BLaER1 (cell line): ENCODE results near the gene CLEC5A.
A peak's percentile ranks its signal among the peaks of the same experiment; 100 is the strongest.

Experiments
- H3K27ac ChIP-seq: shearing (Covaris generic); formaldehyde crosslinking; 2 replicates; pipeline ENCODE4 v1.8.1; 2022
- H3K27me3 ChIP-seq: shearing (Covaris generic); formaldehyde crosslinking; 2 replicates; pipeline ENCODE4 v1.8.1; 2022
- H3K36me3 ChIP-seq: shearing (Covaris generic); formaldehyde crosslinking; 2 replicates; pipeline ENCODE4 v1.8.1; 2022
- H3K4me1 ChIP-seq: shearing (Covaris generic); formaldehyde crosslinking; 2 replicates; pipeline ENCODE4 v1.8.1; 2022
- H3K4me2 ChIP-seq: shearing (Covaris generic); formaldehyde crosslinking; 2 replicates; pipeline ENCODE4 v1.8.1; 2022
- H3K4me3 ChIP-seq: shearing (Covaris generic); formaldehyde crosslinking; 2 replicates; pipeline ENCODE4 v1.8.1; 2022
- H3K9ac ChIP-seq: shearing (Covaris generic); formaldehyde crosslinking; 2 replicates; pipeline ENCODE4 v1.8.1; 2022
- H3K9me3 ChIP-seq: shearing (Covaris generic); formaldehyde crosslinking; 2 replicates; pipeline ENCODE4 v1.8.1; 2022
- H4K20me1 ChIP-seq: shearing (Covaris generic); formaldehyde crosslinking; 2 replicates; pipeline ENCODE4 v1.8.1; 2022
- Cebpa-rat ChIP-seq: shearing (Covaris generic); IDR thresholded peaks from 2 replicates; pipeline ENCODE4 v1.8.1; 2022

Gene CLEC5A

GRCh38 chr7:141949911-141950310 lies 3.1 kb upstream of the CLEC5A start:
- Histone ChIP-seq H3K4me2 (no peak overlapping the region), H3K27me3 (no peaks in the 10 kb centered on the region), H3K36me3 (no peaks in the 10 kb centered on the region), H4K20me1 (no peaks in the 10 kb centered on the region), H3K4me1 (no peaks in the 10 kb centered on the region; the same call in 1 of the 2 replicates), H3K9ac (no peak overlapping the region), H3K4me3 (no peak overlapping the region), H3K9me3 (no peaks in the 10 kb centered on the region), H3K27ac (no peak overlapping the region)
- no peak for TF ChIP-seq Cebpa-rat

DNA sequence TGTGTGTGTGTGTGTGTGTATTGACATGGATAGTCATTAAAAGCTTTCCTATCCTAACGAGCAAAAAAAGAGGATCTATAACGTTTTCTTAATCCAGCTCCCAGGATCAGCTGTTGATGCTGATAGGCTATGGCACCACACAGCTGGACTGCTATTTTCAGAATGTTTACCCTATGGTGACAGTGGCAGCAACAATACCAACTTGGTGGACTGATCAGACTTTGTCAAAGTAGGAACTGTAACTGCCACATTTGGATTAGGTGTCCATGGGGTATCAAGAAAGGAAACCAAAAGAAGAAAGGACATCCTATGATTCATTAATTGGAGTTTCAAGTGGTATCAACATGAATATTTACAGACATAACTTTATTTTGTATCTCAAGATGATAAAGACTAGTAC lies 2.7 kb upstream of the CLEC5A start:
- TF ChIP-seq Cebpa-rat: no peak
- Histone ChIP-seq H3K9me3 (no peaks in the 10 kb centered on the region), H3K4me2 (0 out of 2 replicates have a peak overlapping the region, but pooled peaks have one; percentile 1), H3K4me1 (no peaks in the 10 kb centered on the region; the same call in 1 of the 2 replicates), H3K36me3 (no peaks in the 10 kb centered on the region), H3K27me3 (no peaks in the 10 kb centered on the region), H3K9ac (no peak overlapping the region), H3K27ac (no peak overlapping the region), H3K4me3 (no peak overlapping the region), H4K20me1 (no peaks in the 10 kb centered on the region)

DNA sequence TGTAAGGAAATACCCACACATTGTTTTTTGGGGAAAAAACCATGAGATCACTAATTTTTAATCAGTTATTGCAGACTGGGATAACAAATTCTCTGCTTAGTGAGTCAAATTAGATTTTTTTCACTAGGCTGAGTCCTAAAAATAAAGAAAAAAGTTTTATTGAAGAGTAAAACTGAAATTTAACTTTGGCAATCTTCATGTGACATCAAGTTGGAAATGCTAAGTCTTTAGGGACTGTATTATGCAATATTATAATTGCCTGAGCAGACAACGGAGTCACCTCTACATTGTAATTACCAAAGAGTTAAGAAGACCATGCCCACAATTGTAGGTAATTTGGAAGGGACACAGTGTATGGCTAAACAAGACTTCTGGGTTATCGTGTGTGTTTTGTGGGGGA lies 2.2 kb upstream of the CLEC5A start:
- H3K9me3 ChIP-seq: no peaks in the 10 kb centered on the region
- 0 out of 2 replicates have a peak overlapping the region, but pooled peaks have one; percentile 1 for H3K4me2 ChIP-seq
- H3K4me1 ChIP-seq: no peaks in the 10 kb centered on the region; the same call in 1 of the 2 replicates
- H3K4me3 ChIP-seq: no peak overlapping the region
- no peaks in the 10 kb centered on the region for H3K36me3 ChIP-seq
- H3K27me3 ChIP-seq: no peaks in the 10 kb centered on the region
- no peak overlapping the region for H3K9ac ChIP-seq
- TF ChIP-seq Cebpa-rat: no peak
- no peaks in the 10 kb centered on the region for H4K20me1 ChIP-seq
- H3K27ac ChIP-seq: no peak overlapping the region

DNA sequence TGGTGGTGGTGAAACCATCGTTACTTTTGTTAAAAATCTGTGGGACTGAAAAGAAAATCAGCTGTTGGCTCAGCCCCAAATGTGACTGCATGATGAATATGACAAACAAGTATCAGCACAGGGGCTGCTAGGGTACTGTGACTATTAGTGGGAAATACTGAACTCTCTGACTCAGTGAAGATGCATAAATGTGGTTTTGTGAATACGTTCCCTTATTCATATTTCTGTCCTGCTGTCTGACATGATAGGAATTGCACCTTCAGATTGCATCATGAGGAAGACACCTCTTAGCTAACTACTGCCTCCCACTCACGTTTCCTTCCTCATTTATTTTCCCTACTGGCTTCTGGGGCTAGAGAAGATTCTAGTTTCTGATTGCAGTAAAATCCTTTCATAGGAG lies 1.4 kb downstream of the CLEC5A start:
- Histone ChIP-seq H3K27ac (no peak overlapping the region), H4K20me1 (no peaks in the 10 kb centered on the region), H3K36me3 (no peaks in the 10 kb centered on the region), H3K9ac (no peak overlapping the region), H3K27me3 (no peaks in the 10 kb centered on the region), H3K4me3 (no peak overlapping the region), H3K4me1 (no peaks in the 10 kb centered on the region; the same call in 1 of the 2 replicates), H3K4me2 (no peak overlapping the region), H3K9me3 (peaks cover 12% of the 10 kb centered on the region)
- no peak for TF ChIP-seq Cebpa-rat

DNA sequence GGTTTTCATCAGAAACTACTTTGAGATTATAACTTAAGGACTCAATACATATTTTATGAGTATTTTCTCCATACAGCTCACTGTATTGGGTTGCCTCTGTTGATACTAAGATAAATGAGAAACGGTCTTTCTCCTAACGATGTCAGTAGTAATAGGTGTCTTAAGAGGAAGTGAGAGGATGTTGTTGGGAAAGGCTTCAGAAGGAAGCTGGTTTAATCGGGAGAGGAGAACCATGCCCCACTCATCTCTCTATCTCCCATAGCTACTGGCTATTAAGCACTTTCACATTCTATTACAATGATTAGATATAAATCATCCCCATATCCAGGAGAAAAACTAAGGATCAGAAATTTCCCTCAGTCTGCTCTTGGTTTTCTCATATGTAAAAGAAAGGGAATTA lies 2.0 kb downstream of the CLEC5A start:
- H3K4me3 ChIP-seq: no peak overlapping the region
- peaks cover 12% of the 10 kb centered on the region for H3K9me3 ChIP-seq
- H3K36me3 ChIP-seq: no peaks in the 10 kb centered on the region
- no peaks in the 10 kb centered on the region for H4K20me1 ChIP-seq
- H3K27me3 ChIP-seq: no peaks in the 10 kb centered on the region
- no peak overlapping the region for H3K27ac ChIP-seq
- TF ChIP-seq Cebpa-rat: no peak
- H3K9ac ChIP-seq: no peak overlapping the region
- no peaks in the 10 kb centered on the region; the same call in 1 of the 2 replicates for H3K4me1 ChIP-seq
- H3K4me2 ChIP-seq: no peak overlapping the region

DNA sequence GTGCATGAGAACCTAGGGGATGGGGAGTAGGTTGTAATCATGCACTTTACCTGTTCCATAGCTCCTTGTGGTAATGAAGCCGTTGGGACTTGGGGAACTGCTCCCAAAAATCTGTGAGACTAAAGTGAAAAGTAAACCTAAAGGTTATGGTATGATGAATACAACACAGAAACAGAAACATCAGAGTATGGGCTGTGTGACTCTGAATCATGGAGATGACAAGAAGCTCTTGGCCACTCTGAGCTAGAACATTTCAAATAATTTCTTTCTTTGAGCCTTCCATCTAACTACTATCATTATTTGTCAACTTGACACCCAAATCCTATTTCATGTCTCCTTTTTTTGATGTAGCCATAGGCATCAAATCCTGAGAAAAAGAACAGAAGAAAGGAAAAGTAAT lies 2.9 kb downstream of the CLEC5A start:
- Histone ChIP-seq H3K9me3 (peaks cover 12% of the 10 kb centered on the region), H3K4me3 (no peak overlapping the region), H3K27ac (no peak overlapping the region), H3K36me3 (no peaks in the 10 kb centered on the region), H3K27me3 (no peaks in the 10 kb centered on the region), H4K20me1 (no peaks in the 10 kb centered on the region), H3K9ac (no peak overlapping the region), H3K4me2 (no peak overlapping the region), H3K4me1 (no peaks in the 10 kb centered on the region)
- no peak for TF ChIP-seq Cebpa-rat

GRCh38 chr7:141941075-141941474 lies 5.7 kb downstream of the CLEC5A start:
- no peak overlapping the region for H3K4me3 ChIP-seq
- no peak overlapping the region for H3K4me2 ChIP-seq
- H3K4me1 ChIP-seq: no peaks in the 10 kb centered on the region
- peaks cover 12% of the 10 kb centered on the region for H3K9me3 ChIP-seq
- H3K9ac ChIP-seq: no peak overlapping the region
- no peaks in the 10 kb centered on the region for H4K20me1 ChIP-seq
- no peaks in the 10 kb centered on the region for H3K27me3 ChIP-seq
- TF ChIP-seq Cebpa-rat: no peak
- no peak overlapping the region for H3K27ac ChIP-seq
- no peaks in the 10 kb centered on the region for H3K36me3 ChIP-seq

DNA sequence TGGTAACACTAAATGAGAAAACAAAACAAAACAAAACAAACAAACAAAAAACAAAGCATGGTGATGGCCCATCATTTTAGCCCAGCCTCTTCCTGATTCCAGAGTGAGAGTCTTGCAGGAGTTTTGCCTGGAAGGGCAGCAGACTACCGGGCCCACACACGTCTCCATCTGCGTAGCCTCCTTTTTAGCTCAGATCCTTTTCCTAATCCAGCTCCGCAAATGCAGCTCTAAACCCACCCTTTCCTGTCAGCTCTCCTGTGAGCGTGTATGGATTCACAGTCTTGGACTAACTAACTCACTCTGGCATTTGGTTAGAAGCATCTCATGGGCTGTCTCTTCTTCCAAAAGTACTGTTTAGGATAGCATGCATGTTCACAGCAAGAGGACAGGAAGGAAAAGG lies 16.6 kb downstream of the CLEC5A start:
- no peaks in the 10 kb centered on the region for H4K20me1 ChIP-seq
- peaks cover 6% of the 10 kb centered on the region; the same call in 1 of the 2 replicates for H3K4me1 ChIP-seq
- H3K9ac ChIP-seq: no peak overlapping the region
- H3K27me3 ChIP-seq: no peaks in the 10 kb centered on the region
- H3K36me3 ChIP-seq: no peaks in the 10 kb centered on the region
- H3K27ac ChIP-seq: no peak overlapping the region
- no peak overlapping the region for H3K4me3 ChIP-seq
- H3K4me2 ChIP-seq: no peak overlapping the region
- no peak for TF ChIP-seq Cebpa-rat
- H3K9me3 ChIP-seq: 0 out of 2 replicates have a peak, but pooled peaks cover 3% of the 10 kb centered on the region

DNA sequence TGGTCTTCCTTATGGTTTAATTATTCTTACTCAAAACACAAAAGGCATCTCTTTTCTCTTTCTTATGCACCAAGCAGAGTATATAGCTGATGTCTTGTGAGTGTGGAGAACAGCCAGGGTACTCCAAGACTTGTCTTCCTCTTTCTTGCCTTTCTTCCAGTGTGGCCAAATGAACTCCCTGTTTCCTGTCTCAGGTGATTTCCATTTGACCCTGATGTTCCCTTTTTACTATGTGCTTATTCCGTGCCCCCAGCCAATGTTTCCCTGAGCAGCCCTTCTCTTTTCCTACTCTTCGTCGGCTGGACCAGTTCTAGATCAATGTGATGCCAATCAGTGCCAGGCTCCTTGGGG lies 18.0 kb downstream of the CLEC5A start:
- Histone ChIP-seq H3K4me2 (no peak overlapping the region), H3K27ac (no peak overlapping the region), H3K9ac (no peak overlapping the region), H3K4me1 (peaks cover 6% of the 10 kb centered on the region; the same call in 1 of the 2 replicates), H3K9me3 (0 out of 2 replicates have a peak, but pooled peaks cover 3% of the 10 kb centered on the region), H4K20me1 (no peaks in the 10 kb centered on the region), H3K27me3 (no peaks in the 10 kb centered on the region), H3K36me3 (no peaks in the 10 kb centered on the region), H3K4me3 (no peak overlapping the region)
- no peak for TF ChIP-seq Cebpa-rat

DNA sequence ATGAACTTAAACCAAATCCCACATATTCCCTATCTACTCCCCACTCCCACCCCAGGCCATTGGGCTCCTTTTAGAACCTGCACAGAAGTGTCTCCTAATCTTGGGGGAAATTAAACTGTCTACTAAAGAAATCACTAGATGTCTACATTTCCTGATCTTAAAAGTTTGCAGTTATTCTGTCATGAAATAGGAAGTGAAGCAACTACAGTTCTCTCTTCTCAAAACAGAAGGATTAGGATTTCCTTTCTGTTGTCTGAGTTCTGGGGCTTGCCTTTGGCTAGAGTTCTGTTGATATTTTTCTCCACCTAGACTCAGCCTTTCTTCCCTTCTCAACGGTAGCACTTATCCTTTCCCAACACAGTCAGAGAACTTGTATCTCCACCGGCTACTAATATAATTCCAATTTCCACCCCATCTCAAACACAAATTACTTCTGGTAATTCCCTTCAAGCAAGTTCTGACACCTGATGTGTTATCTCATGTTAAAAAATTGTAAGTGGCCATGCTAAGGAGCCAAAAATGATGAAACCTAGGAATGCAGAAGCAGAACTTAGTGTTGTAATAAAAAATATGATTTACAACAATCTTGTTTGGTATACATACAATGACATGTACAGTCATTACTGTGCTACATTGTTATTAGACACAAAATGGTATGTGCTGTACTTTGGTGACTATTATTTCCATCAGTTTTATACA lies 18.5 kb downstream of the CLEC5A start:
- no peak overlapping the region for H3K27ac ChIP-seq
- no peak overlapping the region for H3K4me3 ChIP-seq
- H4K20me1 ChIP-seq: no peaks in the 10 kb centered on the region
- TF ChIP-seq Cebpa-rat: no peak
- H3K36me3 ChIP-seq: no peaks in the 10 kb centered on the region
- H3K4me2 ChIP-seq: 0 out of 2 replicates have a peak overlapping the region, but pooled peaks have one; percentile 5
- H3K27me3 ChIP-seq: no peaks in the 10 kb centered on the region
- H3K9ac ChIP-seq: no peak overlapping the region
- 0 out of 2 replicates have a peak, but pooled peaks cover 3% of the 10 kb centered on the region for H3K9me3 ChIP-seq
- peaks cover 6% of the 10 kb centered on the region; the same call in 1 of the 2 replicates for H3K4me1 ChIP-seq

DNA sequence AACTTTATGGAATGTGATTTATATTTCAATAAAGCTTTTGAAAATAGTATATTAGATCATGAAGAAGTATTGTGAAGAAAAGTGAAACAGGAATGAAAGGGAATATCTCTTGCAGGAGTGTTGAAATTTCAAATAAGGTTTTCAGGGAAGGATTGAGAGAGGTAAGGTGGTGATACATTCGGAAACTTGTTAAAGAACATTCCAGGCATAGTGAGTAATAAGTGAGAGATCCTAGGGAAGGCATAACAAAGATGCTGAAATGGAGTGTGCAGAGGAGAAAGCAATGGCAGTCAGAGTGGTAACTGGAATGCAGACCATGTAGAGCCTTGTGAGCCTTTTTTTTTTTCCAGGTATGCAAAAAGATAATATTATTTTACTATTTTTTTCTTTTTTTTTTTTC lies 26.5 kb downstream of the CLEC5A start:
- Histone ChIP-seq H3K4me3 (no peak overlapping the region), H3K9ac (no peak overlapping the region), H3K27ac (no peak overlapping the region), H3K9me3 (no peaks in the 10 kb centered on the region), H3K4me2 (no peak overlapping the region), H4K20me1 (no peaks in the 10 kb centered on the region), H3K4me1 (no peaks in the 10 kb centered on the region), H3K36me3 (no peaks in the 10 kb centered on the region), H3K27me3 (no peaks in the 10 kb centered on the region)
- TF ChIP-seq Cebpa-rat: no peak
